HCT116 (cell line): ENCODE measurements around the gene FKBP5. TPM values are rescaled to one million over a fixed set of nuclear protein-coding genes. Genes with fewer than 3 reads are reported as not detected.

Source experiments
- ATAC-seq: fragments of 200-7000 bp; cut with Tn5 transposase; 2 replicates; pipeline ENCODE4 v1.9.1; 2020; ENCODE audit warnings: mild to moderate bottlenecking, moderate library complexity
- BruUV-seq: library from RNA; stranded (reverse); fragments of 400-500 nt; replicated peaks from 2 replicates; lab custom pipeline; 2021; lab: Mats Ljungman, UMichigan
- CTCF ChIA-PET: fragments of 300-600 bp; sonication (Branson Sonifier 250); formaldehyde crosslinking; loops from one replicate; lab custom pipeline; 2021; ENCODE audit warnings: antibody characterized with exemption; lab: Charles Lee
- POLR2A ChIA-PET: fragments of 300-600, 350-600 bp; sonication (Branson Sonifier 250); formaldehyde crosslinking; loops from one replicate; lab custom pipeline; 2021; ENCODE audit warnings: antibody characterized with exemption; lab: Charles Lee
- RAD21 ChIA-PET, 2 experiments: fragments of 300-600 bp; sonication (Branson Sonifier 250); formaldehyde crosslinking; loops; one replicate each; lab custom pipeline; 2023; ENCODE audit warnings: low total read pairs in 2 of 2; ENCODE audit not compliant: uncharacterized antibody in 2 of 2, unreplicated experiment in 2 of 2, low non-redundant PET in 1 of 2; lab: Charles Lee
- DNase-seq: peaks from one replicate; pipeline ENCODE4 v3.0.0-alpha.2; 2010; ENCODE audit warnings: low read depth, low spot score
- H2AFZ ChIP-seq: fragments of 200-600 bp; shearing (Covaris generic), sonication (generic); 2 replicates; pipeline ENCODE4 v1.6.1; 2017; ENCODE audit warnings: low read depth, mixed run types, mixed read lengths, antibody characterized with exemption, low read length; ENCODE audit not compliant: poor library complexity, severe bottlenecking
- H3K27ac ChIP-seq: 2 replicates; pipeline ENCODE4 v1.5.1; 2012; ENCODE audit warnings: low read depth, low read length
- H3K27me3 ChIP-seq: fragments of 200-600 bp; sonication (generic); 2 replicates; pipeline ENCODE4 v1.6.1; 2016; ENCODE audit warnings: mixed run types, low read length, mixed read lengths; ENCODE audit not compliant: insufficient read depth
- H3K36me3 ChIP-seq, 2 experiments: fragments of 200-500 bp in 1 of 2; fragments of 200-600 bp in 1 of 2; sonication (Bioruptor generic) in 1 of 2; sonication (generic) in 1 of 2; 2 replicates each; pipeline versions ENCODE4 v1.5.1 to v1.6.1; 2014 to 2016; ENCODE audit warnings: low read length in 2 of 2, inconsistent platforms in 1 of 2, mixed read lengths in 1 of 2, mixed run types in 1 of 2; ENCODE audit not compliant: insufficient read depth in 2 of 2, control insufficient read depth in 1 of 2
- H3K4me1 ChIP-seq, 2 experiments: fragments of 200-600 bp in 1 of 2; sonication (generic) in 1 of 2; 2 replicates each; pipeline versions ENCODE4 v1.5.1 to v1.6.1; 2012 to 2017; ENCODE audit warnings: low read length in 2 of 2, inconsistent platforms in 1 of 2, mild to moderate bottlenecking in 1 of 2, mixed read lengths in 1 of 2, mixed run types in 1 of 2, moderate library complexity in 1 of 2; ENCODE audit not compliant: insufficient read depth in 2 of 2, control insufficient read depth in 1 of 2
- H3K4me2 ChIP-seq: fragments of 200-600 bp; sonication (generic); 2 replicates; pipeline ENCODE4 v1.6.1; 2017; ENCODE audit warnings: mixed run types, low read length, mixed read lengths
- H3K4me3 ChIP-seq, 2 experiments: fragments of 200-600 bp in 1 of 2; sonication (generic) in 1 of 2; replicated peaks in 1 of 2; 2 replicates each; pipeline ENCODE4 v1.5.1; 2011 to 2016; ENCODE audit warnings: low read length in 2 of 2, control low read depth in 1 of 2, low read depth in 1 of 2, mild to moderate bottlenecking in 1 of 2, mixed read lengths in 1 of 2, mixed run types in 1 of 2
- H3K79me2 ChIP-seq: fragments of 200-600 bp; sonication (generic); 2 replicates; pipeline ENCODE4 v1.6.1; 2017; ENCODE audit warnings: mild to moderate bottlenecking, mixed run types, low read length, moderate library complexity, mixed read lengths; ENCODE audit not compliant: insufficient read depth
- H3K9ac ChIP-seq: fragments of 200-600 bp; sonication (generic); 2 replicates; pipeline ENCODE4 v1.6.1; 2016; ENCODE audit warnings: low read length, mixed read lengths
- H3K9me2 ChIP-seq: fragments of 200-600 bp; sonication (generic), shearing (Covaris generic); 2 replicates; pipeline ENCODE4 v1.6.1; 2017; ENCODE audit warnings: mixed run types, mild to moderate bottlenecking, moderate library complexity; ENCODE audit not compliant: insufficient read depth
- H3K9me3 ChIP-seq, 2 experiments: fragments of 200-500 bp in 1 of 2; fragments of 200-600 bp in 1 of 2; sonication (Bioruptor generic) in 1 of 2; sonication (generic) in 1 of 2; 2 replicates each; pipeline ENCODE4 v1.6.1; 2014 to 2017; ENCODE audit warnings: low read length in 2 of 2, mixed read lengths in 2 of 2, inconsistent platforms in 1 of 2, low read depth in 1 of 2, mild to moderate bottlenecking in 1 of 2, mixed run types in 1 of 2, moderate library complexity in 1 of 2; ENCODE audit not compliant: control insufficient read depth in 1 of 2, insufficient read depth in 1 of 2
- H4K20me1 ChIP-seq: fragments of 200-600 bp; sonication (generic), shearing (Covaris generic); 2 replicates; pipeline ENCODE4 v1.6.1; 2017; ENCODE audit warnings: mixed run types, mild to moderate bottlenecking, moderate library complexity; ENCODE audit not compliant: insufficient read depth
- CBX3 ChIP-seq: IDR thresholded peaks from 2 replicates; pipeline ENCODE4 v1.6.1; 2012; ENCODE audit warnings: low read depth
- CEBPB ChIP-seq: IDR thresholded peaks from 2 replicates; pipeline ENCODE4 v1.6.1; 2012; ENCODE audit warnings: low read depth
- EGR1 ChIP-seq: IDR thresholded peaks from 2 replicates; pipeline ENCODE4 v1.6.1; 2012; ENCODE audit warnings: low read depth
- EZH2 ChIP-seq: fragments of 200-600 bp; sonication (generic); IDR thresholded peaks from 2 replicates; pipeline ENCODE4 v1.6.1; 2017; ENCODE audit warnings: antibody characterized with exemption, mixed run types
- EZH2phosphoT487 ChIP-seq: fragments of 200-600 bp; IDR thresholded peaks from 2 replicates; pipeline ENCODE4 v1.6.1; 2018; ENCODE audit warnings: antibody characterized with exemption, borderline replicate concordance
- FOSL1 ChIP-seq: IDR thresholded peaks from 2 replicates; pipeline ENCODE4 v1.6.1; 2012; ENCODE audit warnings: low read depth
- POLR2A ChIP-seq: IDR thresholded peaks from 2 replicates; pipeline ENCODE4 v1.7.0; 2011; ENCODE audit warnings: borderline replicate concordance; ENCODE audit not compliant: insufficient read depth, insufficient read length; ENCODE audit errors: extremely low read depth
- RAD21 ChIP-seq: IDR thresholded peaks from 2 replicates; pipeline ENCODE4 v1.6.1; 2012; ENCODE audit warnings: low read depth, mild to moderate bottlenecking
- SIN3A ChIP-seq: IDR thresholded peaks from 2 replicates; pipeline ENCODE4 v1.6.1; 2012; ENCODE audit warnings: low read depth
- SRF ChIP-seq: IDR thresholded peaks from 2 replicates; pipeline ENCODE4 v1.6.1; 2012; ENCODE audit warnings: low read depth
- TCF7L2 ChIP-seq: IDR thresholded peaks from 2 replicates; pipeline ENCODE4 v1.7.0; 2011; ENCODE audit warnings: borderline replicate concordance, inconsistent platforms; ENCODE audit not compliant: insufficient read depth, insufficient read length; ENCODE audit errors: extremely low read depth
- YY1 ChIP-seq: IDR thresholded peaks from 2 replicates; pipeline ENCODE4 v1.6.1; 2011; ENCODE audit warnings: low read length, low read depth, moderate library complexity, mild to moderate bottlenecking; ENCODE audit not compliant: insufficient replicate concordance; ENCODE audit errors: extremely low read depth
- intact Hi-C: fragments of 100-400 bp; cut with micrococcal nuclease; formaldehyde crosslinking; loops from 2 replicates; pipeline ENCODE4 v1.10.0; 2022
- total RNA-seq: library from RNA; stranded (reverse); gene quantifications from one replicate; pipeline ENCODE4 v1.2.1, GENCODE V29; 2021; ENCODE audit not compliant: unreplicated experiment
- TF ChIP-seq, protein P1 (sequence below): IDR thresholded peaks from 2 replicates; pipeline ENCODE4 v1.6.1; 2012; ENCODE audit warnings: low read depth
- TF ChIP-seq, protein P2 (sequence below): IDR thresholded peaks from 2 replicates; pipeline ENCODE4 v1.6.1; 2011; ENCODE audit warnings: mild to moderate bottlenecking, low read length, moderate library complexity; ENCODE audit not compliant: insufficient replicate concordance; ENCODE audit errors: extremely low read depth

The FKBP5 gene
- total RNA-seq, 1 experiment from 2014 or later = 50.3 TPM

DNA sequence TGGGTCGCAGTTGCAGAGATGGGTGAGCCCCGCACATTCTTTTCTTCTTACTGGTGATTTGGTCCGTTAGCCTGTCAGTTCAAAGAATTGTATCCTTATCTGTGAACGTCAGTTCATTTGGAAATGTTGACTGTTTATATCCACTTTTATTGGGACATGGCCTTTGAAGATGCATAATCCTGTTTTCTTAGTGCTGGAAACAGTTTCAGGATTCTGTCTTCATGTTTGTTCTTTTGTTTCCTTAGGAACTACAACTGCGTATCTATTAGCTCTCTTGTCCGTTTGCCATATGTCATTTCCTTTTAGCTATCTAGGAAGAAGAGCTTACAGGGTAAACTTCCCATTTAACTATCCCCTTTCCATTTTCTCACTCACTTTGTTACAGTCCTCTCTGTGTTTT, 141.0 kb downstream of the FKBP5 start:
- no peak overlapping the region for H3K27ac ChIP-seq
- intact Hi-C loops = no loop called here
- H3K4me2 ChIP-seq = no peak overlapping the region
- H3K36me3 ChIP-seq = no peaks in the 10 kb centered on the region
- no peaks in the 10 kb centered on the region for H3K9me2 ChIP-seq
- peaks cover 0 to 3% of the 10 kb centered on the region in 2 experiments; a peak in 1 of 4 replicates for H3K4me1 ChIP-seq
- H4K20me1 ChIP-seq = no peaks in the 10 kb centered on the region
- ATAC-seq = no peak
- ChIA-PET CTCF (interaction anchor here (0.8 to 1.4 kb wide), 3 partner anchors 11 to 189 kb away, joined by 3 read pairs; partner anchors contain the start of gene ARMC12), RAD21 (no interaction called here), POLR2A (no interaction called here)
- no peak overlapping the region for H2AFZ ChIP-seq
- H3K9me3 ChIP-seq = peaks cover 4 to 9% of the 10 kb centered on the region in 2 experiments; a peak in 2 of 4 replicates
- no peak overlapping the region for H3K9ac ChIP-seq
- no TSS peak for BruUV-seq
- DNase-seq = no peak
- no peaks in the 10 kb centered on the region for H3K27me3 ChIP-seq
- TF ChIP-seq, protein P1, sequence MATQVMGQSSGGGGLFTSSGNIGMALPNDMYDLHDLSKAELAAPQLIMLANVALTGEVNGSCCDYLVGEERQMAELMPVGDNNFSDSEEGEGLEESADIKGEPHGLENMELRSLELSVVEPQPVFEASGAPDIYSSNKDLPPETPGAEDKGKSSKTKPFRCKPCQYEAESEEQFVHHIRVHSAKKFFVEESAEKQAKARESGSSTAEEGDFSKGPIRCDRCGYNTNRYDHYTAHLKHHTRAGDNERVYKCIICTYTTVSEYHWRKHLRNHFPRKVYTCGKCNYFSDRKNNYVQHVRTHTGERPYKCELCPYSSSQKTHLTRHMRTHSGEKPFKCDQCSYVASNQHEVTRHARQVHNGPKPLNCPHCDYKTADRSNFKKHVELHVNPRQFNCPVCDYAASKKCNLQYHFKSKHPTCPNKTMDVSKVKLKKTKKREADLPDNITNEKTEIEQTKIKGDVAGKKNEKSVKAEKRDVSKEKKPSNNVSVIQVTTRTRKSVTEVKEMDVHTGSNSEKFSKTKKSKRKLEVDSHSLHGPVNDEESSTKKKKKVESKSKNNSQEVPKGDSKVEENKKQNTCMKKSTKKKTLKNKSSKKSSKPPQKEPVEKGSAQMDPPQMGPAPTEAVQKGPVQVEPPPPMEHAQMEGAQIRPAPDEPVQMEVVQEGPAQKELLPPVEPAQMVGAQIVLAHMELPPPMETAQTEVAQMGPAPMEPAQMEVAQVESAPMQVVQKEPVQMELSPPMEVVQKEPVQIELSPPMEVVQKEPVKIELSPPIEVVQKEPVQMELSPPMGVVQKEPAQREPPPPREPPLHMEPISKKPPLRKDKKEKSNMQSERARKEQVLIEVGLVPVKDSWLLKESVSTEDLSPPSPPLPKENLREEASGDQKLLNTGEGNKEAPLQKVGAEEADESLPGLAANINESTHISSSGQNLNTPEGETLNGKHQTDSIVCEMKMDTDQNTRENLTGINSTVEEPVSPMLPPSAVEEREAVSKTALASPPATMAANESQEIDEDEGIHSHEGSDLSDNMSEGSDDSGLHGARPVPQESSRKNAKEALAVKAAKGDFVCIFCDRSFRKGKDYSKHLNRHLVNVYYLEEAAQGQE = no peak
- no peak overlapping the region for H3K4me3 ChIP-seq
- H3K79me2 ChIP-seq = no peaks in the 10 kb centered on the region

DNA sequence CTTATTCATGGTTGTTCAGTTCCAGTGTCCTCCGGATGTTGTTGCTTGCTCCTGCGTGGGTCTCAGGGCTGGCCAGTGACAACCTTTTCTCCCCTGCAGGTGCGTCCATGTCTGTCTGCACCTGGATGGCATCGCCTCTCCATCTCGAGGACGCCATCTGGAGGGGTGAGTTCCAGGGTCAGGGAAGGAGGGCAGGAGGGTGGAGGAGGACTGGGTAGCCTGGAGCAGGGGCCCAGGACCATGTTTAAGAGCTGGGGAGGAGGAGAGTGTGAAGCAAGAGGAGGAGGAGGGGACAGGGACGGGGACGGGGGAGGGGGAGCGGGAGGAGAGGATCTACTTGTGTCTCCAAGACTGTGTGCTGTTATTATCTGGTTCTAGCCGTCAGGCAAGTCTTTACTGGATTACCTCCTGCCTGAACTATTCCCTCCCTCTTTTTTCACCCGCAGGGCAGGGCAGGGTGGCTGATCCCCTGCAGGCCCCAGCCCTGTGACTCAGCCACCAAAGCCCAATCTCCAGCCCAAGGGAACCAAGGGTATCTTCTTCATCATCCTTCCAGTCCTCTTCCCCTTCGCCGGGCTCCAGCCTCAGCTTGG, 143.8 kb downstream of the FKBP5 start:
- Histone ChIP-seq H3K4me1 (peaks cover 0 to 3% of the 10 kb centered on the region in 2 experiments; a peak in 1 of 4 replicates), H4K20me1 (no peaks in the 10 kb centered on the region), H3K4me2 (no peak overlapping the region), H3K4me3 (no peak overlapping the region), H3K9me2 (no peaks in the 10 kb centered on the region), H2AFZ (no peak overlapping the region), H3K36me3 (no peaks in the 10 kb centered on the region), H3K79me2 (no peaks in the 10 kb centered on the region), H3K27me3 (no peaks in the 10 kb centered on the region), H3K9ac (no peak overlapping the region), H3K27ac (no peak overlapping the region), H3K9me3 (0 out of 4 replicates have a peak, but pooled peaks cover 0 to 3% of the 10 kb centered on the region in 2 experiments)
- ATAC-seq (no peak), DNase-seq (no peak)
- ChIA-PET POLR2A (no interaction called here), RAD21 (no interaction called here), CTCF (interaction anchor here (1.0 kb wide), 1 partner anchor 23 kb away, joined by 4 read pairs; no protein-coding TSS in a partner anchor)
- BruUV-seq = no TSS peak
- intact Hi-C loops = no loop called here
- TF ChIP-seq TCF7L2 = no peak
- no peak for TF ChIP-seq CEBPB
- no peak for TF ChIP-seq SRF
- TF ChIP-seq, protein P2, sequence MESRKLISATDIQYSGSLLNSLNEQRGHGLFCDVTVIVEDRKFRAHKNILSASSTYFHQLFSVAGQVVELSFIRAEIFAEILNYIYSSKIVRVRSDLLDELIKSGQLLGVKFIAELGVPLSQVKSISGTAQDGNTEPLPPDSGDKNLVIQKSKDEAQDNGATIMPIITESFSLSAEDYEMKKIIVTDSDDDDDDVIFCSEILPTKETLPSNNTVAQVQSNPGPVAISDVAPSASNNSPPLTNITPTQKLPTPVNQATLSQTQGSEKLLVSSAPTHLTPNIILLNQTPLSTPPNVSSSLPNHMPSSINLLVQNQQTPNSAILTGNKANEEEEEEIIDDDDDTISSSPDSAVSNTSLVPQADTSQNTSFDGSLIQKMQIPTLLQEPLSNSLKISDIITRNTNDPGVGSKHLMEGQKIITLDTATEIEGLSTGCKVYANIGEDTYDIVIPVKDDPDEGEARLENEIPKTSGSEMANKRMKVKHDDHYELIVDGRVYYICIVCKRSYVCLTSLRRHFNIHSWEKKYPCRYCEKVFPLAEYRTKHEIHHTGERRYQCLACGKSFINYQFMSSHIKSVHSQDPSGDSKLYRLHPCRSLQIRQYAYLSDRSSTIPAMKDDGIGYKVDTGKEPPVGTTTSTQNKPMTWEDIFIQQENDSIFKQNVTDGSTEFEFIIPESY = no peak
- no peak for TF ChIP-seq SIN3A
- TF ChIP-seq FOSL1 = no peak
- TF ChIP-seq YY1 = no peak
- no peak for TF ChIP-seq EGR1
- no peak for TF ChIP-seq EZH2
- TF ChIP-seq EZH2phosphoT487 = no peak
- no peak for TF ChIP-seq CBX3
- TF ChIP-seq POLR2A = no peak
- no peak for TF ChIP-seq RAD21
